Kidney (tissue), 14 donors: Measurements from ENCODE around the gene H1-8. TPM values are rescaled to one million over a fixed set of nuclear protein-coding genes. Genes with fewer than 3 reads are reported as not detected.
"Not testable (repeated sequence)": the region's sequence is repeated elsewhere in the genome, so short reads cannot be mapped to it uniquely, and the experiment has no call there.

Experiments used
- DNase-seq, 5 donors: peaks; one replicate each; pipeline ENCODE4 v3.0.0-alpha.2; 2013 to 2020
- FAIRE-seq: peaks from 2 replicates; lab custom pipeline; 2012; peaks lifted over from hg19 to GRCh38; lab: Jason Lieb, UNC
- H3K27ac ChIP-seq, 2 donors: one replicate each; pipeline ENCODE4 v1.7.0; 2013; ENCODE audit warnings: low read depth in 2 of 2, low read length in 2 of 2, inconsistent platforms in 1 of 2
- H3K27me3 ChIP-seq: one replicate; pipeline ENCODE4 v1.7.1; 2013; ENCODE audit warnings: low read length, inconsistent platforms; ENCODE audit not compliant: control insufficient read depth, insufficient read depth
- H3K36me3 ChIP-seq, 3 donors: one replicate each; pipeline versions ENCODE4 v1.7.0 to v1.7.1; 2013; ENCODE audit warnings: low read length in 3 of 3, control low read depth in 1 of 3, inconsistent platforms in 1 of 3; ENCODE audit not compliant: insufficient read depth in 3 of 3, control insufficient read depth in 2 of 3
- H3K4me1 ChIP-seq, 3 donors: one replicate each; pipeline versions ENCODE4 v1.7.0 to v1.7.1; 2013; ENCODE audit warnings: low read length in 3 of 3, inconsistent platforms in 1 of 3, low read depth in 1 of 3; ENCODE audit not compliant: control insufficient read depth in 2 of 3, insufficient read depth in 2 of 3
- H3K4me3 ChIP-seq, 3 donors: one replicate each; pipeline versions ENCODE4 v1.7.0 to v1.8.1; 2013; ENCODE audit warnings: low read length in 3 of 3, control low read depth in 1 of 3, inconsistent platforms in 1 of 3
- H3K9ac ChIP-seq, 3 donors: one replicate each; pipeline versions ENCODE4 v1.7.0 to v1.7.1; 2013; ENCODE audit warnings: low read length in 3 of 3, control low read depth in 1 of 3, inconsistent platforms in 1 of 3
- H3K9me3 ChIP-seq, 3 donors: one replicate each; pipeline versions ENCODE4 v1.7.0 to v1.7.1; 2013; ENCODE audit warnings: low read length in 3 of 3, control low read depth in 1 of 3, inconsistent platforms in 1 of 3; ENCODE audit not compliant: control insufficient read depth in 2 of 3, insufficient read depth in 1 of 3
- intact Hi-C: fragments of 100-400 bp; cut with DNase I; formaldehyde crosslinking; loops from one replicate; pipeline ENCODE4 v1.11.1; 2022
- polyA plus RNA-seq: library from polyadenylated mRNA; stranded (reverse); fragments of 350-450 nt; fragmentation: Illumina TruSeq; extraction: RNeasy Lipid Tissue Mini Kit (QIAGEN cat#74804); gene quantifications from one replicate; pipeline ENCODE4 v1.2.3, GENCODE V29; 2014; ENCODE audit warnings: low read depth, low replicate concordance; ENCODE audit not compliant: insufficient read depth
- total RNA-seq: library from RNA; stranded (reverse); fragmentation: NEBNext Ultra II Directional; extraction: Animal tissue kit (Norgen Biotek cat#: 25700); gene quantifications from one replicate; pipeline ENCODE4 v1.2.1, GENCODE V29; 2021
- TF ChIP-seq, protein P1 (sequence below): IDR thresholded peaks from 3 replicates; pipeline ENCODE4 v1.5.1; 2012; ENCODE audit warnings: mild to moderate bottlenecking, moderate library complexity, borderline replicate concordance; ENCODE audit not compliant: insufficient read depth; ENCODE audit errors: extremely low read depth
- donor health status: control.
- donor health status: control.
- donor health status: control.
- donor health status: control.
- donor health status: control.
- donor health status: DM: yes; HTN: yes; CAD: no.
- donor health status: Normal renal cell carcinoma (clear cell type).

H1-8 gene
- total and polyA plus RNA-seq, 2 donors from 2014 or later: not detected

GRCh38 chr3:129515821-129516432, 27.0 kb upstream of the H1-8 start:
- H3K4me1 ChIP-seq, intact Hi-C loops, DNase-seq, H3K27me3 ChIP-seq, H3K9me3 ChIP-seq, H3K4me3 ChIP-seq, FAIRE-seq, H3K27ac ChIP-seq, H3K9ac ChIP-seq: not testable (repeated sequence)
- H3K36me3 ChIP-seq: peaks cover 0 to 27% (median 8%) of the 10 kb centered on the region in 3 donors

GRCh38 chr3:129517516-129517915, 25.5 kb upstream of the H1-8 start:
- FAIRE-seq (no peak), DNase-seq (no peak)
- peaks cover 0 to 17% (median 6%) of the 10 kb centered on the region in 3 donors for H3K36me3 ChIP-seq
- intact Hi-C loops: no loop called here
- no peaks in the 10 kb centered on the region for H3K4me1 ChIP-seq
- H3K4me3 ChIP-seq: no peak overlapping the region
- no peaks in the 10 kb centered on the region for H3K9me3 ChIP-seq
- H3K9ac ChIP-seq: no peak overlapping the region
- TF ChIP-seq, protein P1, sequence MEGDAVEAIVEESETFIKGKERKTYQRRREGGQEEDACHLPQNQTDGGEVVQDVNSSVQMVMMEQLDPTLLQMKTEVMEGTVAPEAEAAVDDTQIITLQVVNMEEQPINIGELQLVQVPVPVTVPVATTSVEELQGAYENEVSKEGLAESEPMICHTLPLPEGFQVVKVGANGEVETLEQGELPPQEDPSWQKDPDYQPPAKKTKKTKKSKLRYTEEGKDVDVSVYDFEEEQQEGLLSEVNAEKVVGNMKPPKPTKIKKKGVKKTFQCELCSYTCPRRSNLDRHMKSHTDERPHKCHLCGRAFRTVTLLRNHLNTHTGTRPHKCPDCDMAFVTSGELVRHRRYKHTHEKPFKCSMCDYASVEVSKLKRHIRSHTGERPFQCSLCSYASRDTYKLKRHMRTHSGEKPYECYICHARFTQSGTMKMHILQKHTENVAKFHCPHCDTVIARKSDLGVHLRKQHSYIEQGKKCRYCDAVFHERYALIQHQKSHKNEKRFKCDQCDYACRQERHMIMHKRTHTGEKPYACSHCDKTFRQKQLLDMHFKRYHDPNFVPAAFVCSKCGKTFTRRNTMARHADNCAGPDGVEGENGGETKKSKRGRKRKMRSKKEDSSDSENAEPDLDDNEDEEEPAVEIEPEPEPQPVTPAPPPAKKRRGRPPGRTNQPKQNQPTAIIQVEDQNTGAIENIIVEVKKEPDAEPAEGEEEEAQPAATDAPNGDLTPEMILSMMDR: no peak
- H3K27me3 ChIP-seq: no peaks in the 10 kb centered on the region
- no peak overlapping the region for H3K27ac ChIP-seq

DNA sequence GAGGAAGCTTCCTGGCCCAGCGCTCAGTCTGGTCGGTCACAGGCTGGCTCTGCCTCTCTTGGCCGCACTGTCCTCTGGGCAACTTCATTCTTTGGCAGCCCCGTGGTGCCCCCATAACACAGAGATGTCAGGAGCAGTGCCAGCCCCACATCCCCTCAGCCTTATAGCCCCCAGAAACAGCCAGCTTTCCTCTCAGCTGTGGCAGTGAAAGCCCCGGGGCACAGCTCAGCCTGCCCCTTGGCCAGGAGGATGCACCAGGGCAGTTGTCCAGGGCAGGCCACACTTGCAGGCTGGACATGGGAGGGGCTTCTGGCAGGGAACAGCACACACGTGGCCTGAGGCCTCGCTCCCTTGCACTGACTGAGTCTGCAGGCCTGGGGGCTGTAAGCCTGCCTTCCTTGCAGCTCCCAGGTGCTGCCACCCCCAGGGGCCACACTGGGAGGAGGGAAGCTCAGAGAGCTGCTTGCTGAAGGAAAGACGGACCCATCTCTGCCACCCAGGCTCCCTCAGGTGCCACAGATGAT, 24.9 kb upstream of the H1-8 start:
- no peaks in the 10 kb centered on the region for H3K27me3 ChIP-seq
- DNase-seq (no peak), FAIRE-seq (no peak)
- no peak overlapping the region for H3K9ac ChIP-seq
- H3K9me3 ChIP-seq: no peaks in the 10 kb centered on the region
- peaks cover 0 to 11% (median 2%) of the 10 kb centered on the region in 3 donors for H3K36me3 ChIP-seq
- H3K4me1 ChIP-seq: no peaks in the 10 kb centered on the region
- intact Hi-C loops: no loop called here
- no peak overlapping the region for H3K27ac ChIP-seq
- TF ChIP-seq, protein P1: no peak
- H3K4me3 ChIP-seq: no peak overlapping the region

DNA sequence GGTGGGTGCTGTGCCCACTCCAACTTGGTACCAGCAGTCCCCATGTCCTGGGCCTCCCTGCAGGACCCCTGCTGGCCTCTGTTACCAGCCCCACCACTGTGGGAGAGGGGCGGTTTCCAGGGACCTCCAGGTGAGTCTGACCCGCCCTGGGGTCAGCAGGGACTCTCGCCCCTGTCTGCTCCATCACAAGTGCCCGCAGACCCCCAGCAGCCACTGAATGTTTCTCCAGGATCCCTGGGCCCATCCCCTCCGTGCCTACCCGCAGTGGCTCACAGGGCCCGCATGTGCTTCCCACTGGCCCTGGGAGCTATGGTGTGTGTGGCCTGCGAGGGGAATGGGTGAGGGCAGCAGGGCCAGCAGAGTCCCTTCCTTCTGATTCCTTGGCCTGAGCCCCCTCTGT, 24.4 kb upstream of the H1-8 start:
- H3K4me1 ChIP-seq: no peaks in the 10 kb centered on the region
- no peak overlapping the region for H3K4me3 ChIP-seq
- intact Hi-C loops: no loop called here
- no peaks in the 10 kb centered on the region for H3K27me3 ChIP-seq
- peaks cover 0 to 11% (median 0%) of the 10 kb centered on the region in 3 donors for H3K36me3 ChIP-seq
- no peak overlapping the region for H3K27ac ChIP-seq
- DNase-seq (no peak), FAIRE-seq (no peak)
- TF ChIP-seq, protein P1: no peak
- no peaks in the 10 kb centered on the region for H3K9me3 ChIP-seq
- H3K9ac ChIP-seq: no peak overlapping the region
